Measurements from ENCODE around the gene ITM2A. TPM values are rescaled to one million over a fixed set of nuclear protein-coding genes. Genes with fewer than 3 reads are reported as not detected.

Gene ITM2A
- total RNA-seq, 1 donor from 2014 or later = 46.2 TPM

DNA sequence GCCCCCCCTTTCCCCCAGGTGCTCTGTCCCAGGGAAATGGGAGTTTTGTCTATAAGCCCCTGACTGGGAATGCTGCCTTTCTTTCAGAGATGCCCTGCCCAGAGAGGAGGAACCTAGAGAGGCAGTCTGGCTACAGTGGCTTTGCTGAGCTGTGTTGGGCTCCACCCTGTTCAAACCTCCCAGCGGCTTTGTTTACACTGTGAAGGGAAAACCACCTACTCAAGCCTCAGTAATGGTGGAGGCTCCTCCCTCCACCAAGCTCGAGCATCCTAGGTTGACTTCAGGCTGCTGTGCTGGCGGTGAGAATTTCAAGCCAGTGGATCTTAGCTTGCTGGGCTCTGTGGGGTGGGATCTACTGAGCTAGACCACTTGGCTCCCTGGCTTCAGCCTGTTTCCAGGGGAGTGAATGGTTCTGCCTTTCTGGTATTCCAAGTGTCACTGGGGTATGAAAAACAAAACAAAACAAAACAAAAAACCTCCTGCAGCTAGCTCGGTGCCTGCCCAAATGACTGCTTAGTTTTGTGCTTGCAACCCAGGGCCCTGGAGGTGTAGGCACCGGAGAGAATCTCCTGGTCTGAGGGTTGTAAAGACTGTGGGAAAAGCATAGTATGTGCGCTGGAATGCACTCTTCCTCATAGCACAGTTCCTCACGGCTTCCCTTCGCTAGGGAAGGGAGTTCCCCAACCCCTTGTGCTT lies 41.7 kb downstream of the ITM2A start:
- DNase-seq (ENCODE audit: low spot score) = no peak

Other genes starting within 250 kb of the ITM2A start
- 0.29 TPM for gene GPR174, start 222.6 kb downstream of the ITM2A start, total RNA-seq